Endothelial cell of umbilical vein (primary cell): ENCODE measurements around the gene AJM1. TPM values are rescaled to one million over a fixed set of nuclear protein-coding genes. Genes with fewer than 3 reads are reported as not detected.

Experiments used
- BruUV-seq: library from RNA; stranded (reverse); fragments of 400-500 nt; replicated peaks from 2 replicates; lab custom pipeline; 2021; lab: Mats Ljungman, UMichigan
- CTCF ChIA-PET: fragments of 300-600, 350-600 bp; sonication (Branson Sonifier 250); formaldehyde crosslinking; loops from one replicate; lab custom pipeline; 2021; ENCODE audit warnings: antibody characterized with exemption, inconsistent platforms; lab: Charles Lee
- POLR2A ChIA-PET: fragments of 300-600, 350-600 bp; sonication (Branson Sonifier 250); formaldehyde crosslinking; loops from one replicate; lab custom pipeline; 2021; ENCODE audit warnings: antibody characterized with exemption, inconsistent platforms; lab: Charles Lee
- DNase-seq: peaks from one replicate; pipeline ENCODE4 v3.0.0-alpha.2; 2011; ENCODE audit warnings: low read depth, low spot score
- FAIRE-seq: peaks from 2 replicates; lab custom pipeline; 2011; peaks lifted over from hg19 to GRCh38; lab: Jason Lieb, UNC
- H2AFZ ChIP-seq: 2 replicates; pipeline ENCODE4 v1.6.0; 2012; ENCODE audit warnings: low read depth, low read length, control low read depth, inconsistent platforms
- H3K27ac ChIP-seq: 2 replicates; pipeline ENCODE4 v1.5.1; 2011; ENCODE audit warnings: low read depth, mild to moderate bottlenecking, control low read depth, low read length, moderate library complexity; ENCODE audit not compliant: insufficient read depth
- H3K27me3 ChIP-seq, 2 experiments: 2 replicates each; pipeline versions ENCODE4 v1.6.0 to v1.6.1; 2011; ENCODE audit warnings: low read length in 2 of 2, mixed read lengths in 1 of 2; ENCODE audit not compliant: control insufficient read depth in 2 of 2, insufficient read depth in 2 of 2
- H3K36me3 ChIP-seq, 2 experiments: 2 replicates in 1 of 2; 3 replicates in 1 of 2; pipeline ENCODE4 v1.5.1; 2011; ENCODE audit warnings: low read length in 2 of 2, mild to moderate bottlenecking in 1 of 2, moderate library complexity in 1 of 2; ENCODE audit not compliant: control insufficient read depth in 2 of 2, insufficient read depth in 2 of 2; ENCODE audit errors: extremely low read depth in 1 of 2
- H3K4me1 ChIP-seq: 3 replicates; pipeline ENCODE4 v1.5.1; 2011; ENCODE audit warnings: mild to moderate bottlenecking, low read length; ENCODE audit not compliant: control insufficient read depth, insufficient read depth; ENCODE audit errors: extremely low read depth
- H3K4me2 ChIP-seq: 2 replicates; pipeline ENCODE4 v1.6.1; 2011; ENCODE audit warnings: low read length, control low read depth, mixed read lengths; ENCODE audit not compliant: insufficient read depth
- H3K4me3 ChIP-seq, 3 experiments: fragments of 200-600 bp in 1 of 3; sonication (generic), shearing (Covaris generic) in 1 of 3; replicated peaks in 1 of 3; 2 replicates each; pipeline ENCODE4 v1.5.1; 2011 to 2016; ENCODE audit warnings: control low read depth in 3 of 3, low read length in 3 of 3, mild to moderate bottlenecking in 2 of 3, inconsistent platforms in 1 of 3, low read depth in 1 of 3, moderate library complexity in 1 of 3; ENCODE audit not compliant: insufficient read depth in 1 of 3
- H3K79me2 ChIP-seq: 2 replicates; pipeline ENCODE4 v1.6.0; 2012; ENCODE audit warnings: low read length, inconsistent platforms; ENCODE audit not compliant: control insufficient read depth, insufficient read depth
- H3K9ac ChIP-seq: replicated peaks from 2 replicates; pipeline ENCODE3; 2011; ENCODE audit warnings: low read length, control low read depth; ENCODE audit not compliant: insufficient read depth; ENCODE audit errors: extremely low read depth
- H3K9me1 ChIP-seq: replicated peaks from 3 replicates; pipeline ENCODE4 v1.6.0; 2011; ENCODE audit warnings: mild to moderate bottlenecking, low read length; ENCODE audit not compliant: control insufficient read depth, insufficient read depth; ENCODE audit errors: extremely low read depth
- H3K9me3 ChIP-seq: replicated peaks from 2 replicates; pipeline ENCODE4 v1.5.1; 2012; ENCODE audit warnings: low read length, inconsistent platforms; ENCODE audit not compliant: control insufficient read depth, insufficient read depth
- H4K20me1 ChIP-seq: replicated peaks from 2 replicates; pipeline ENCODE3; 2011; ENCODE audit warnings: mild to moderate bottlenecking, low read length; ENCODE audit not compliant: control insufficient read depth, insufficient read depth; ENCODE audit errors: extremely low read depth
- EZH2 ChIP-seq: IDR thresholded peaks from 2 replicates; pipeline ENCODE4 v1.6.1; 2012; ENCODE audit warnings: borderline replicate concordance, low read depth, mild to moderate bottlenecking, moderate library complexity, low read length, inconsistent platforms; ENCODE audit not compliant: severe bottlenecking
- FOS ChIP-seq: IDR thresholded peaks from 2 replicates; pipeline ENCODE4 v1.6.1; 2011; ENCODE audit warnings: mild to moderate bottlenecking, low read length, moderate library complexity, borderline replicate concordance; ENCODE audit not compliant: insufficient read depth
- GATA2 ChIP-seq: IDR thresholded peaks from 2 replicates; pipeline ENCODE4 v1.7.0; 2011; ENCODE audit warnings: low read depth, mild to moderate bottlenecking, moderate library complexity, mixed read lengths, low read length; ENCODE audit not compliant: insufficient read length, insufficient read depth
- JUN ChIP-seq: IDR thresholded peaks from 2 replicates; pipeline ENCODE4 v1.6.1; 2011; ENCODE audit warnings: borderline replicate concordance, low read depth; ENCODE audit not compliant: insufficient read length, insufficient read depth
- MYC ChIP-seq: IDR thresholded peaks from one replicate; pipeline ENCODE4 v1.6.1; 2011; ENCODE audit warnings: mild to moderate bottlenecking, low read depth, low read length
- POLR2A ChIP-seq: IDR thresholded peaks from 2 replicates; pipeline ENCODE4 v1.6.1; 2012; ENCODE audit warnings: low read depth, mild to moderate bottlenecking, control low read depth, low read length
- POLR2AphosphoS5 ChIP-seq: IDR thresholded peaks from 2 replicates; pipeline ENCODE4 v1.6.1; 2012; ENCODE audit warnings: low read depth, mild to moderate bottlenecking, control low read depth, low read length, moderate library complexity; ENCODE audit not compliant: insufficient read depth
- dilution Hi-C: fragments of 300-500 bp; cut with MboI; formaldehyde crosslinking; loops from one replicate; pipeline ENCODE4 v1.15.0; 2019; ENCODE audit warnings: low sequenced_read_pairs; ENCODE audit not compliant: extremely low pct_ligation_motif_present
- intact Hi-C: fragments of 100-400 bp; cut with micrococcal nuclease; formaldehyde crosslinking; loops from one replicate; pipeline ENCODE4 v1.10.0; 2022
- polyA plus RNA-seq, 4 experiments: library from polyadenylated mRNA; depleted of rRNA in 3 of 4; stranded (reverse) in 3 of 4; unstranded in 1 of 4; fragments of >200 nt; gene quantifications; 2 replicates each; pipeline versions ENCODE4 v1.2.1 to v1.2.3, GENCODE V29; 2011 to 2012; ENCODE audit warnings: missing spikeins in 1 of 4
- total RNA-seq: library from RNA; stranded (reverse); gene quantifications from 2 replicates; pipeline ENCODE4 v1.2.3, GENCODE V29; 2021
- TF ChIP-seq, protein P1 (sequence below), 2 donors: IDR thresholded peaks; 1 replicate in 1 of 2; 2 replicates in 1 of 2; pipeline ENCODE4 v1.5.1; 2011; ENCODE audit warnings: low read length in 2 of 2, mild to moderate bottlenecking in 2 of 2, moderate library complexity in 2 of 2, control low read depth in 1 of 2, inconsistent platforms in 1 of 2, low read depth in 1 of 2; ENCODE audit not compliant: insufficient read depth in 1 of 2; ENCODE audit errors: extremely low read depth in 1 of 2
- TF ChIP-seq, protein P2 (sequence below): IDR thresholded peaks from 2 replicates; pipeline ENCODE4 v1.6.1; 2011; ENCODE audit not compliant: insufficient read depth, insufficient read length

AJM1 gene
- total and polyA plus RNA-seq, 2 donors (not counting 3 experiments of a cell fraction or from before 2014, with no cell fraction given) = 0.30 to 1.3 TPM

DNA sequence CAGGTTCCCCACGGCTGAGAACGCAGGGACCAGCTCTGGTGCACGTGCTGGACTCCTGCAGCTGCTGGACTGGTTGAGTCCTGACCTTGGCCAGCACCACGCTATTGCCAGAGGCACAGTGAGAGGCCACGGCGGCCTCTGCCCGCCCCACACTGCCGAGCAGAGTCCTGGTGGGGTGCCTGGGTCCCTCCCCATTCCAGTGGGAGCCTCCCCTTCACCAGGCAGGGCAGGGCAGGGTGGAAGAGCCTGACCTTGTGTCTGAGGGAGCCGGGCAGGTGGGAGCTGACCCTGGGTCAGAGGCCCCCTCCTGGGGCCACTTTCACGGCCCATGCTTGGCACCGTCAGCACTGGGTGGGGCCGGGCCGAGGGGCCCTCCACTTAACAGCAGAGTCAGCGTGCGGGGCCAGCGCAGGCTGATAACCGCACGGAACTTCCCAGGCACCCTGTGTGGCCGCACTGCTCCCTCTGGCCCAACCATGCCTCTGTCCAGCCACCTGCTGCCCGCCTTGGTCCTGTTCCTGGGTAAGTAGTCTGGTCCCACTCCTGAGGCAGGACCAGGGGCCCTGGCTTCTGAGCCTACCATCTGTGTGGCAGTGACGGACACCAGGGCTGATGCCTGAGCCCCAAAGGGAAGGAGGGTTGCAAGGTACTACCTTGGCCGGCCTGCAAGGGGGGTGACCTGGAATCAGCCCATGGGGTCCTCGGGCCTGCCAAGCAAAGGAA is 9.8 kb downstream of the AJM1 start, which contains the start of gene MAMDC4:
TSS of gene MAMDC4 (plus strand) at position 406 of the 723 bp plus-strand sequence. CDS start at position 477, 71 bp downstream.
- Histone ChIP-seq H3K4me3 (no peak within 1 kb of the TSS), H3K4me1 (peaks cover 10% of the 10 kb centered on the region), H2AFZ (no peak within 1 kb of the TSS), H3K9me1 (no peaks in the 10 kb centered on the region), H3K4me2 (no peak within 1 kb of the TSS), H3K27me3 (no peaks in the 10 kb centered on the region), H3K9me3 (no peaks in the 10 kb centered on the region), H3K36me3 (no peaks in the 10 kb centered on the region), H4K20me1 (no peaks in the 10 kb centered on the region), H3K9ac (no peak within 1 kb of the TSS), H3K79me2 (no peaks in the 10 kb centered on the region), H3K27ac (no peak within 1 kb of the TSS)
- ChIA-PET POLR2A (no interaction called here), CTCF (no interaction called here)
- intact Hi-C loops = no loop called here
- no TSS peak for BruUV-seq
- FAIRE-seq (no peak), DNase-seq (no peak)
- dilution Hi-C loops = no loop called here
- TF ChIP-seq POLR2AphosphoS5 = no peak
- no peak for TF ChIP-seq EZH2
- TF ChIP-seq POLR2A = no peak
- no peak for TF ChIP-seq FOS

DNA sequence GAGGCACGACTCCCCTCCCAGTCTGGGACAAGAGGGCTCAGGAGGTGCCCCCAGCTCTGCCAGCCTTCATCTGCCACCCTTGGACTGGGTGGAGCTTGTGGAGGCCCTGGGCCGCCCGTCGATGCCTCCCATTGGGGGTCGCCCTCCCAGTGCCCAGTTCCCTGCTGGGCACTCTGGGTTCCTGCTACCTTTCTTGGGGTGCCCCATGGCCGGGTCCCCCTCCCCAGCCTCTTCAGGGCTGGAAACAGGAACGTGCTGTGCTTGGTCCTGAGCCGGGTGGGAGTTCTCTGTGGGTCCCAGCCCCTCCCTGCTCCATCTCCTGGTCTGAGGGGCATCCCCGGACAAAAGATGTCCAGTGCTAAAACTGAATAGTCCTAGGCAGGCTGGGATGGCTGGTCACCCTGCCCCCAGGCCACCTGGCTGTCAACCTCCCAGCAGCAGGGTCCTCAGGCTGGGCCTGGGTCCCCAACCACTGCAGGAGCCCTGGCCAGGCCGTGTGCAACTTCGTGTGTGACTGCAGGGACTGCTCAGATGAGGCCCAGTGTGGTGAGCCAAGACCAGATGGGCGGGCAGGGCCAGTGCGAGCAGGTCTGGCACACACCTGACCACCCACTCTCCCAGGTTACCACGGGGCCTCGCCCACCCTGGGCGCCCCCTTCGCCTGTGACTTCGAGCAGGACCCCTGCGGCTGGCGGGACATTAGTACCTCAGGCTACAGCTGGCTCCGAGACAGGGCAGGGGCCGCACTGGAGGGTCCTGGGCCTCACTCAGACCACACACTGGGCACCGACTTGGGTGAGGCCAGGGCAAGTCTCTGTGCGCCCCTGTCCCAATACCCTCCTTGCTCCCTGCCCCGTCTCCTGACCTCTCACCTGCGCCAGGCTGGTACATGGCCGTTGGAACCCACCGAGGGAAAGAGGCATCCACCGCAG is 10.7 kb downstream of the AJM1 start:
- no peak overlapping the region for H3K4me3 ChIP-seq
- FAIRE-seq = no peak
- no peaks in the 10 kb centered on the region for H3K27me3 ChIP-seq
- no peak for DNase-seq
- no peak overlapping the region for H3K4me2 ChIP-seq
- no TSS peak for BruUV-seq
- H3K9me3 ChIP-seq = no peaks in the 10 kb centered on the region
- H3K79me2 ChIP-seq = no peaks in the 10 kb centered on the region
- H4K20me1 ChIP-seq = no peaks in the 10 kb centered on the region
- H3K9me1 ChIP-seq = no peaks in the 10 kb centered on the region
- dilution Hi-C loops = no loop called here
- H3K9ac ChIP-seq = no peak overlapping the region
- POLR2A ChIA-PET = no interaction called here
- H3K4me1 ChIP-seq = peaks cover 9% of the 10 kb centered on the region
- TF ChIP-seq JUN (no peak), POLR2AphosphoS5 (no peak), FOS (no peak), GATA2 (no peak), EZH2 (no peak), POLR2A (no peak), MYC (no peak)
- TF ChIP-seq, protein P1, sequence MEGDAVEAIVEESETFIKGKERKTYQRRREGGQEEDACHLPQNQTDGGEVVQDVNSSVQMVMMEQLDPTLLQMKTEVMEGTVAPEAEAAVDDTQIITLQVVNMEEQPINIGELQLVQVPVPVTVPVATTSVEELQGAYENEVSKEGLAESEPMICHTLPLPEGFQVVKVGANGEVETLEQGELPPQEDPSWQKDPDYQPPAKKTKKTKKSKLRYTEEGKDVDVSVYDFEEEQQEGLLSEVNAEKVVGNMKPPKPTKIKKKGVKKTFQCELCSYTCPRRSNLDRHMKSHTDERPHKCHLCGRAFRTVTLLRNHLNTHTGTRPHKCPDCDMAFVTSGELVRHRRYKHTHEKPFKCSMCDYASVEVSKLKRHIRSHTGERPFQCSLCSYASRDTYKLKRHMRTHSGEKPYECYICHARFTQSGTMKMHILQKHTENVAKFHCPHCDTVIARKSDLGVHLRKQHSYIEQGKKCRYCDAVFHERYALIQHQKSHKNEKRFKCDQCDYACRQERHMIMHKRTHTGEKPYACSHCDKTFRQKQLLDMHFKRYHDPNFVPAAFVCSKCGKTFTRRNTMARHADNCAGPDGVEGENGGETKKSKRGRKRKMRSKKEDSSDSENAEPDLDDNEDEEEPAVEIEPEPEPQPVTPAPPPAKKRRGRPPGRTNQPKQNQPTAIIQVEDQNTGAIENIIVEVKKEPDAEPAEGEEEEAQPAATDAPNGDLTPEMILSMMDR (IDR thresholded peaks at IDR 0.05; ENCODE audit: extremely low read depth in 1 of 2, insufficient read depth in 1 of 2, low read depth in 1 of 2, low read length in 2 of 2) = no peak
- TF ChIP-seq, protein P2, sequence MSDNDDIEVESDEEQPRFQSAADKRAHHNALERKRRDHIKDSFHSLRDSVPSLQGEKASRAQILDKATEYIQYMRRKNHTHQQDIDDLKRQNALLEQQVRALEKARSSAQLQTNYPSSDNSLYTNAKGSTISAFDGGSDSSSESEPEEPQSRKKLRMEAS = no peak
- no peak overlapping the region for H2AFZ ChIP-seq
- H3K36me3 ChIP-seq = no peaks in the 10 kb centered on the region
- CTCF ChIA-PET = no interaction called here
- intact Hi-C loops = no loop called here
- no peak overlapping the region for H3K27ac ChIP-seq
